ENCODE measurements around the gene USP10. TPM values are rescaled to one million over a fixed set of nuclear protein-coding genes. Genes with fewer than 3 reads are reported as not detected.
A peak's percentile ranks its signal among the peaks of the same experiment; 100 is the strongest.

The USP10 gene
- total and polyA plus RNA-seq, 3 donors from 2014 or later, result 53.6 to 108 (median 101) TPM

GRCh38 chr16:84821179-84821578 is 121.4 kb downstream of the USP10 start:
- Histone ChIP-seq H3K27ac (peak overlapping the region; percentile 68 to 73), H3K27me3 (no peaks in the 10 kb centered on the region), H3K9me3 (no peaks in the 10 kb centered on the region), H3K4me1 (peaks cover 23% of the 10 kb centered on the region), H3K4me3 (peak overlapping the region; percentile 70 to 71), H3K36me3 (ENCODE audit: low read depth, missing control alignments) (no peaks in the 10 kb centered on the region)
- TF ChIP-seq POLR2A (IDR thresholded peaks at IDR 0.05) (no peak), CTCF (IDR thresholded peaks at IDR 0.05) (no peak)
- intact Hi-C loops (cut with DNase I; ENCODE audit: low total_unique reads), result no loop called here
- no peak for DNase-seq
- WGBS, 2 donors, result 62 to 80% methylated on average over 2 to 9 of the region's 9 CpGs

- Histone ChIP-seq H3K4me1 (peaks cover 21% of the 10 kb centered on the region), H3K36me3 (ENCODE audit: low read depth, missing control alignments) (no peaks in the 10 kb centered on the region), H3K4me3 (peak overlapping the region; percentile 70 to 71), H3K9me3 (no peaks in the 10 kb centered on the region), H3K27me3 (no peaks in the 10 kb centered on the region), H3K27ac (peak overlapping the region; percentile 68 to 73)
- TF ChIP-seq CTCF (IDR thresholded peaks at IDR 0.05) (no peak), POLR2A (IDR thresholded peaks at IDR 0.05) (no peak)
- WGBS, 2 donors, result 37% methylated on average over 12 to 13 of the region's 13 CpGs
- intact Hi-C loops (cut with DNase I; ENCODE audit: low total_unique reads), result no loop called here
- peak; percentile 70 for DNase-seq
These were observed 122.2 kb downstream of the USP10 start for GRCh38 chr16:84821728-84822689.

GRCh38 chr16:84822990-84823389 is 123.2 kb downstream of the USP10 start:
- intact Hi-C loops (cut with DNase I; ENCODE audit: low total_unique reads), result no loop called here
- no peaks in the 10 kb centered on the region for H3K9me3 ChIP-seq
- no peak for DNase-seq
- H3K27me3 ChIP-seq, result no peaks in the 10 kb centered on the region
- TF ChIP-seq POLR2A (IDR thresholded peaks at IDR 0.05), result no peak
- TF ChIP-seq CTCF (IDR thresholded peaks at IDR 0.05), result no peak
- peaks cover 29% of the 10 kb centered on the region for H3K4me1 ChIP-seq
- H3K4me3 ChIP-seq, result peak overlapping the region in 1 of 2 donors; percentile 0
- 78 to 86% methylated on average over 6 of the region's 6 CpGs for WGBS, 2 donors
- peak overlapping the region; percentile 68 to 73 for H3K27ac ChIP-seq
- H3K36me3 ChIP-seq (ENCODE audit: low read depth, missing control alignments), result no peaks in the 10 kb centered on the region

- WGBS, 2 donors, result 27 to 58% methylated on average over 6 to 8 of the region's 8 CpGs
These were observed 123.7 kb downstream of the USP10 start for GRCh38 chr16:84823484-84823883.

More at GRCh38 chr16:84823484-84823883, 123.7 kb downstream of the USP10 start:
- Histone ChIP-seq H3K27me3 (no peaks in the 10 kb centered on the region), H3K9me3 (no peaks in the 10 kb centered on the region), H3K36me3 (ENCODE audit: low read depth, missing control alignments) (no peaks in the 10 kb centered on the region), H3K27ac (peak overlapping the region in 1 of 2 donors; percentile 68), H3K4me1 (peaks cover 34% of the 10 kb centered on the region), H3K4me3 (no peak overlapping the region)
- no peak for TF ChIP-seq POLR2A (IDR thresholded peaks at IDR 0.05)
- TF ChIP-seq CTCF (IDR thresholded peaks at IDR 0.05), result no peak
- no peak for DNase-seq
- intact Hi-C loops (cut with DNase I; ENCODE audit: low total_unique reads), result no loop called here
